Fibroblast of villous mesenchyme (primary cell): ENCODE measurements around the gene MAP3K9. TPM values are rescaled to one million over a fixed set of nuclear protein-coding genes. Genes with fewer than 3 reads are reported as not detected.

Source experiments
- DNase-seq: peaks from one replicate; pipeline ENCODE4 v3.0.0-alpha.2; 2010; ENCODE audit warnings: low read depth
- H3K4me3 ChIP-seq: 2 replicates; pipeline ENCODE4 v1.5.1; 2011; ENCODE audit warnings: low read depth, mild to moderate bottlenecking, low read length
- CTCF ChIP-seq: IDR thresholded peaks from 2 replicates; pipeline ENCODE4 v1.5.1; 2012; ENCODE audit warnings: low read depth, mild to moderate bottlenecking, low read length; ENCODE audit not compliant: insufficient read depth
- total RNA-seq: library from RNA; depleted of rRNA; stranded (reverse); fragments of >200 nt; gene quantifications from 2 replicates; pipeline ENCODE4 v1.2.3, GENCODE V29; 2012

The MAP3K9 gene
- total RNA-seq, 1 donor, result 0.43 TPM

GRCh38 chr14:70811050-70811449 lies 1.7 kb upstream of the MAP3K9 start:
- TF ChIP-seq CTCF, result no peak
- H3K4me3 ChIP-seq, result no peak overlapping the region
- DNase-seq, result no peak

DNA sequence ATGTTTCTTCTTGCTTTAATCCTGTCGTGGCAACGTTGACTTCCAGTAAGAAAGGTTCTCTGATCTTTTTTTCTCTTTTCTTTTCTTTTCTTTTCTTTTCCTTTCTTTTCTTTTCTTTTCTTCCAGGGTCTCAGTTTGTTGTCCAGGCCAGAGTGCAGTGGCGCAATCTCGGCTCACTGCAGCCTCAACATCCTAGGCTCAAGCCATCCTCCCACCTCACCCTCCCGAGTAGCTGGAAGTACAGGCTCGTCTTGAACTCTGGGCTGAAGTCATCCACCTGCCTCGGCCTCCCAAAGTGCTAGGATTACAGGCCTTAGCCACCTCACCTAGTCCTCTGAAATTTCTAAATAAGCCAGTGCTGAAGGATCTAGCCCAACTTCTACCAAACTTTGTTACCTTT lies 1.3 kb upstream of the MAP3K9 start:
- TF ChIP-seq CTCF, result no peak
- no peak for DNase-seq
- H3K4me3 ChIP-seq, result no peak overlapping the region

GRCh38 chr14:70808416-70809224 lies 693 bp downstream of the MAP3K9 start:
- TF ChIP-seq CTCF, result no peak
- peak overlapping the region; percentile 56 for H3K4me3 ChIP-seq
- DNase-seq, result no peak

DNA sequence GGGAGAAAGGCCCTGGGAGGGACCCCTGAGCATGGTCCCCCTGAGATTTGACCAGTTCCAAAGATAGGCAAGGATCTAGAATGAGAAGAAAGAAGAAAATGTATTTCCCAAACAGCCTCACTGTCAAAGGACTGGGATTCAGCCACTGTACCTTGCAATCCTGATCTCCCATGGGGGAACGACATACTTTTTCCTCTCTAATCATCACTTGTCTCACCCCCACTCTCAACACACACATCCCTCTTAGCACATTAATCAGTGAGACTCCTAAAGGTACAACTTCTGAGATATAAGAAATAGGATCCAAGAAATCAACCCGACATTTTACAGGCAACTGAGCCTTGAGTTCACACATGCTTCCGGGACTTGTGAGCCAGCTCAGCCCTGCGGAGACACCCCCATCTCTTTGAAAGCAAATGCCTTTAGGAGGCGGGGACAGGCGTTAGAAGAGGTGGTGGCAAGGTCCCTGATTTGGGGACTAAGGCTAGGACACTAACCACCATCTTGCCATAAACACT lies 1.4 kb downstream of the MAP3K9 start:
- H3K4me3 ChIP-seq, result peak overlapping the region; percentile 22
- TF ChIP-seq CTCF, result no peak
- no peak for DNase-seq

DNA sequence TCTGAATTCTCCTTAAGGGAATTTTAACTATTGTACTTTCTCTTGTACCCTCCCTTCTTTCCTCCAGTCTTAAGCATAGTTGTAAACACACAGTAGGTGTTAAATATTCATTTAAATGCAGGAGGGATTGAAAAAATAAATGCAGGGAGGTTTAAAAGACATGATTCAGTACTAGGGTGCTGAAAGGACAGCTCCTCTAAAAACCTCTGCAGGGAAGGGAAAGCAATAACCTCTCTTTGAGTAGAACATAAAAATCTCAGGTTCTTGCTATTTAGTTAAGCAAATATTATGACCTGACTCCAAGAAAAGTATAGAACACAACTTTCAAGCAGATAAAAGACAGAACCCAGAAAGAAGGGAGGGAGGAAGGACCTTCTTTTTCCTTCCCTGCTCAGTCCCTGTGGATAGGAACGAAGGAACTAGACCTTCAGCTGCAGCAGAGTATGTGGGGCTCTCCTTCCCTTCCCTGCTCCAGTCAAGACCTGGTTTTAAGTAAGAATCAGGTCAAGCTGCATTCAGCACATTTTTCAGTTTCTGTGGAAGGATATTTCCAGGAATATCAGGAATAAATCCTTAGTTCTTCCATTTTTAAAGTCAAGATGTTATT lies 4.7 kb downstream of the MAP3K9 start:
- TF ChIP-seq CTCF, result no peak
- no peak for DNase-seq
- no peak overlapping the region for H3K4me3 ChIP-seq

DNA sequence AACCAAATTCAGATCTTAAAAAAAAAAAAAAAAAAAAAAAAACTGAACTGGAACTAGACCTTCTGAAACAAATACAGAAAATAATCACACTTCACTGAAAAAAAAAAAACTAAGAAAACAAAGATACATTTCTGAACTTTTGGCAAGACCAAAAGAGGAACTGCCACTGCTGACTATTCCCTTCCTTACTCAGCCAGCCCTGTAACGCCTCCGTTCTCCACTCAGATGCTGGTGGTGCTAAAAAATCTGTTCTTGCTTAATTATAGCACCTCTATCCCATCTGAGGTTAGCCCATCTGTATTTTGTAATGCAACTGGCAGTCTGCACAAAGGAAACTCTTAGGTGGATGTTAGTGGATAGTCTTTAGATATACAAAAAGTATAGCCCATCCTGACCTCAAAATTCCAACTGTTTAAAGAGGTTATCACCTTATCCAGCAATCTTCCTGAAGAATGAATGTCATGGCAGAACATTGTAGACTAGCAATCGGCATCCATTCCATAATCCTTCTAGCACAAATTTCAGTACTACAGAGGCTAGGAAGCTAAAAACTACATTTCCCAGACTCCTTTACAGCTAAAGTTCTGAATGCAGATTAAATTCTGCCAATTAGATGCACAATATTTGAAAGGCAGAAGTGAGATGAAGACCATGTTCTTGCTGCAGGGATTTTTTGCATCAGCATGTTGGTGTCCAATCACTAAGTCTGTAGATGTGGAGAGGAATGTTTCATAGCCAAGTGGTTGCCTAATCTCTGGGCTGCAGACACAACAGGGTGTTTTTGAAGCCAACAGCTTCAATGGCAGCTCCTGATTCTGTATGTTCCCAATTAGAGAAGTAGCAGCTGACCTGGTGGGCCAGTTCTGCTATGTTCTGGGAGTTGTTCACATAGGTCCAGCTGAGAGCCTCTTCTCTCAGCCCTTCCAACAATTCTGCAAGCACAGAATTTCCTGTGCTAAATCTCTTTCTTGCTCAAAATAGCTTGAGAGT lies 5.7 kb downstream of the MAP3K9 start:
- DNase-seq, result no peak
- TF ChIP-seq CTCF, result no peak
- H3K4me3 ChIP-seq, result no peak overlapping the region
